Panc1 (cell line): ENCODE results near the gene SCYGR6. TPM values are rescaled to one million over a fixed set of nuclear protein-coding genes. Genes with fewer than 3 reads are reported as not detected.

Experiments used
- ATAC-seq: fragments of 200-7000 bp; cut with Tn5 transposase; 2 replicates; pipeline ENCODE4 v1.9.1; 2020; ENCODE audit warnings: mild to moderate bottlenecking, moderate library complexity
- BruUV-seq: library from RNA; stranded (reverse); fragments of 400-500 nt; replicated peaks from 2 replicates; lab custom pipeline; 2021; lab: Mats Ljungman, UMichigan
- CTCF ChIA-PET: fragments of 300-600 bp; sonication (Branson Sonifier 250); formaldehyde crosslinking; loops from one replicate; lab custom pipeline; 2022; ENCODE audit warnings: antibody characterized with exemption; lab: Charles Lee
- POLR2A ChIA-PET: fragments of 300-600 bp; sonication (Branson Sonifier 250); formaldehyde crosslinking; loops from one replicate; lab custom pipeline; 2022; ENCODE audit warnings: antibody characterized with exemption; lab: Charles Lee
- DNase-seq: peaks from one replicate; pipeline ENCODE4 v3.0.0-alpha.2; 2010; ENCODE audit warnings: low read depth, low spot score
- H3K27ac ChIP-seq: 2 replicates; pipeline ENCODE4 v1.5.1; 2011; ENCODE audit warnings: mild to moderate bottlenecking, low read length, inconsistent platforms
- H3K27me3 ChIP-seq: fragments of 200-500 bp; sonication (Bioruptor generic); 2 replicates; pipeline ENCODE4 v1.6.0; 2014; ENCODE audit warnings: low read length, inconsistent platforms; ENCODE audit not compliant: control insufficient read depth, insufficient read depth
- H3K36me3 ChIP-seq: fragments of 200-500 bp; sonication (Bioruptor generic); 2 replicates; pipeline ENCODE4 v1.5.1; 2014; ENCODE audit warnings: inconsistent platforms, mild to moderate bottlenecking, low read length, moderate library complexity; ENCODE audit not compliant: control insufficient read depth, insufficient read depth
- H3K4me1 ChIP-seq: 2 replicates; pipeline ENCODE4 v1.5.1; 2011; ENCODE audit warnings: inconsistent platforms, mild to moderate bottlenecking, low read length, moderate library complexity; ENCODE audit not compliant: control insufficient read depth, insufficient read depth
- H3K4me3 ChIP-seq, 2 experiments: 2 replicates each; pipeline ENCODE4 v1.5.1; 2011 to 2012; ENCODE audit warnings: low read depth in 2 of 2, low read length in 2 of 2, mild to moderate bottlenecking in 2 of 2, inconsistent platforms in 1 of 2, moderate library complexity in 1 of 2
- H3K9me3 ChIP-seq: fragments of 200-500 bp; sonication (Bioruptor generic); 2 replicates; pipeline ENCODE4 v1.5.1; 2014; ENCODE audit warnings: low read depth, mild to moderate bottlenecking, inconsistent platforms, low read length, moderate library complexity; ENCODE audit not compliant: control insufficient read depth, insufficient read depth
- CTCF ChIP-seq: fragments of 450-650 bp; IDR thresholded peaks from 2 replicates; pipeline ENCODE4 v1.5.1; 2017; ENCODE audit warnings: mild to moderate bottlenecking
- POLR2AphosphoS5 ChIP-seq: IDR thresholded peaks from 2 replicates; pipeline ENCODE4 v1.6.1; 2012; ENCODE audit warnings: mild to moderate bottlenecking, low read depth, low read length, moderate library complexity
- REST ChIP-seq, 2 experiments: IDR thresholded peaks; 2 replicates each; pipeline ENCODE4 v1.6.1; 2011 to 2012; ENCODE audit warnings: low read depth in 2 of 2, control low read depth in 1 of 2, low read length in 1 of 2, mild to moderate bottlenecking in 1 of 2, moderate library complexity in 1 of 2; ENCODE audit not compliant: insufficient read depth in 1 of 2
- SIN3A ChIP-seq: IDR thresholded peaks from 2 replicates; pipeline ENCODE4 v1.6.1; 2012; ENCODE audit warnings: low read depth, mild to moderate bottlenecking, low read length, moderate library complexity, borderline replicate concordance; ENCODE audit not compliant: insufficient read depth
- TCF7L2 ChIP-seq: IDR thresholded peaks from 2 replicates; pipeline ENCODE4 v1.6.1; 2011; ENCODE audit warnings: mild to moderate bottlenecking, low read depth, low read length, inconsistent platforms
- in situ Hi-C: cut with HindIII; loops from 2 replicates; pipeline ENCODE4 v1.10.0; 2016; ENCODE audit warnings: low sequenced_read_pairs, low pct_unique_long_range_greater_than_20kb
- intact Hi-C: fragments of 100-400 bp; cut with micrococcal nuclease; formaldehyde crosslinking; loops from one replicate; pipeline ENCODE4 v1.10.0; 2022; ENCODE audit not compliant: unreplicated experiment
- total RNA-seq: library from RNA; stranded (reverse); gene quantifications from one replicate; pipeline ENCODE4 v1.2.1, GENCODE V29; 2021; ENCODE audit not compliant: unreplicated experiment

The SCYGR6 gene
- total RNA-seq, 1 experiment from 2014 or later, result not detected

GRCh38 chr2:227696990-227697679, 27.4 kb downstream of the SCYGR6 start:
- H3K9me3 ChIP-seq, result no peaks in the 10 kb centered on the region
- no peak for ATAC-seq
- BruUV-seq, result no TSS peak
- in situ Hi-C loops, result no loop called here
- POLR2A ChIA-PET, result no interaction called here
- no peaks in the 10 kb centered on the region for H3K27me3 ChIP-seq
- H3K4me1 ChIP-seq, result no peaks in the 10 kb centered on the region
- CTCF ChIA-PET, result no interaction called here
- H3K4me3 ChIP-seq, result no peak overlapping the region
- H3K27ac ChIP-seq, result no peak overlapping the region
- DNase-seq, result no peak
- no peaks in the 10 kb centered on the region for H3K36me3 ChIP-seq
- TF ChIP-seq POLR2AphosphoS5 (no peak), SIN3A (no peak), TCF7L2 (no peak)
- intact Hi-C loops, result no loop called here

- Histone ChIP-seq H3K27ac (no peak overlapping the region), H3K9me3 (no peaks in the 10 kb centered on the region), H3K36me3 (no peaks in the 10 kb centered on the region), H3K27me3 (0 out of 2 replicates have a peak, but pooled peaks cover 2% of the 10 kb centered on the region), H3K4me3 (no peak overlapping the region), H3K4me1 (no peaks in the 10 kb centered on the region)
- ChIA-PET POLR2A (no interaction called here), CTCF (no interaction called here)
- DNase-seq, result no peak
- TF ChIP-seq POLR2AphosphoS5, result no peak
- no peak for TF ChIP-seq CTCF
- no peak for TF ChIP-seq TCF7L2
- TF ChIP-seq SIN3A, result no peak
- TF ChIP-seq REST (IDR thresholded peaks at IDR 0.05; ENCODE audit: insufficient read depth in 1 of 2, low read depth in 2 of 2, low read length in 1 of 2), result no peak
- in situ Hi-C loops, result no loop called here
- intact Hi-C loops, result loop anchor here (1.0 kb wide), 1 partner anchor 48 kb away; no protein-coding TSS in a partner anchor
- no peak for ATAC-seq
- BruUV-seq, result no TSS peak
Observed at GRCh38 chr2:227687189-227687588, 37.4 kb downstream of the SCYGR6 start.

- ChIA-PET POLR2A (no interaction called here), CTCF (no interaction called here)
- H3K27ac ChIP-seq, result no peak overlapping the region
- no peaks in the 10 kb centered on the region for H3K9me3 ChIP-seq
- ATAC-seq, result no peak
- no peak for DNase-seq
- H3K4me1 ChIP-seq, result no peaks in the 10 kb centered on the region
- in situ Hi-C loops (no loop called here), intact Hi-C loops (no loop called here)
- H3K27me3 ChIP-seq, result 0 out of 2 replicates have a peak, but pooled peaks cover 2% of the 10 kb centered on the region
- TF ChIP-seq CTCF (no peak), SIN3A (no peak), REST (IDR thresholded peaks at IDR 0.05; ENCODE audit: insufficient read depth in 1 of 2, low read depth in 2 of 2, low read length in 1 of 2) (no peak), POLR2AphosphoS5 (no peak), TCF7L2 (no peak)
- no TSS peak for BruUV-seq
- no peaks in the 10 kb centered on the region for H3K36me3 ChIP-seq
- H3K4me3 ChIP-seq, result no peak overlapping the region
Observed at GRCh38 chr2:227684258-227684657, 40.3 kb downstream of the SCYGR6 start.
